HL-60 (cell line): ENCODE measurements around the gene CALM3.

Experiments
- DNase-seq, 2 experiments: peaks; one replicate each; pipeline ENCODE4 v3.0.0-alpha.2; 2010 to 2020; ENCODE audit warnings: low read depth in 1 of 2, low spot score in 1 of 2
- H3K27ac ChIP-seq: fragments of 250-450 bp; sonication (Bioruptor Pico); replicated peaks from 2 replicates; pipeline ENCODE4 v1.5.1; 2020; ENCODE audit warnings: mild to moderate bottlenecking, moderate library complexity
- H3K27me3 ChIP-seq: fragments of 250-450 bp; sonication (Bioruptor Pico); 2 replicates; pipeline ENCODE4 v1.5.1; 2021; ENCODE audit warnings: mild to moderate bottlenecking, moderate library complexity; ENCODE audit not compliant: insufficient read depth, poor library complexity, severe bottlenecking
- H3K4me3 ChIP-seq: replicated peaks from 2 replicates; pipeline ENCODE4 v1.5.1; 2011; ENCODE audit warnings: mild to moderate bottlenecking, control low read depth, low read length; ENCODE audit not compliant: insufficient read depth
- CTCF ChIP-seq: IDR thresholded peaks from one replicate; pipeline ENCODE4 v1.5.1; 2011; ENCODE audit warnings: low read length, control low read depth, inconsistent platforms; ENCODE audit not compliant: insufficient read depth
- GABPA ChIP-seq: IDR thresholded peaks from 2 replicates; pipeline ENCODE4 v1.6.1; 2012; ENCODE audit warnings: low read depth
- POLR2AphosphoS5 ChIP-seq: IDR thresholded peaks from 2 replicates; pipeline ENCODE4 v1.6.1; 2012; ENCODE audit warnings: low read depth
- SPI1 ChIP-seq: IDR thresholded peaks from 2 replicates; pipeline ENCODE4 v1.6.1; 2012; ENCODE audit warnings: low read depth, mild to moderate bottlenecking, borderline replicate concordance
- TF ChIP-seq, protein P1 (sequence below): IDR thresholded peaks from 2 replicates; pipeline ENCODE4 v1.6.1; 2012; ENCODE audit warnings: low read depth; ENCODE audit not compliant: insufficient replicate concordance

The CALM3 gene

DNA sequence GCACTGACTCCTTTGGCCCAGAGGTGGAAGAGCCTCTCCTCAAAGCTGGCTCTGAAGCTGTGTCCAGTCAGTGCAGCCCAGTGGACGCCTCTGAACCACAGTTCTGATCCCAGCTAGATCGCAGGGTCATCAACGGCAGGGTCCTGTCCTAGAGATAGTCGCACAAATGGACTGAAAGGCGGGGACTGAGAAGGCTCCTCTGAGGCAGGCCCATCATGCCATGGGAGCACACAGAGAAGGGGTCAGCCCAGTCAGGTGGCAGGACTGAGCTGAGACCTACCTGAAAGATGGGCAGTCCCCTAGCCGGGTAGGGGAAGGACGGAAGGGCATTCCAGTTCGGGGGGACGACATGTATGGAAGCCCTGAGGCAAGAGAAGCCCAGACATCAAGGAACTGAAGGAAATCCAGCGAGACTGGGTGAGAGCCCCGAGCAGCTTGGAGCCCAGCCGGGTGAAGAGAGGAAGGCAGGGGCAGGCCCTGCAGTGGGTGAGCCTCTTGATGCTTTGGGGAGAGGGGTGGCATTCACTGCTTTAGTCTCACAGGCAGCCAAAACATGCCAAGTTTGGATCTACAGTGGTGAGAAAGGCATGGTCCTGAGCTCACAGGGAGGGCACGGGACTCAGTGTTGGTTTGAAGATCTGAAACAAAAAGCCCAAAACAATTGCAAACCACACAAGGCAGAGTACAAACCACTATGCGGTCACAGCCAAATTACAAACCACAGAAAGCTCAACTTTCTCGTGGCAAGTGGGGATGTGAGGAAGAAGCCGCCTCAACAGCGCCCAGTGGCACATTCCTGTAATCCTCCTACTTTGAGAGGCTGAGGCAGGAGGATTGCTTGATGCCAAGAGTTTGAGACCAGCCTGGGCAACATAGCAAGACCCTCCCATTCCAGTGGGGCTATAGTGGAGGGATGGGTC is 10.0 kb downstream of the CALM3 start:
- peak in 1 of 2 experiments; percentile 68 for DNase-seq
- TF ChIP-seq, protein P1, sequence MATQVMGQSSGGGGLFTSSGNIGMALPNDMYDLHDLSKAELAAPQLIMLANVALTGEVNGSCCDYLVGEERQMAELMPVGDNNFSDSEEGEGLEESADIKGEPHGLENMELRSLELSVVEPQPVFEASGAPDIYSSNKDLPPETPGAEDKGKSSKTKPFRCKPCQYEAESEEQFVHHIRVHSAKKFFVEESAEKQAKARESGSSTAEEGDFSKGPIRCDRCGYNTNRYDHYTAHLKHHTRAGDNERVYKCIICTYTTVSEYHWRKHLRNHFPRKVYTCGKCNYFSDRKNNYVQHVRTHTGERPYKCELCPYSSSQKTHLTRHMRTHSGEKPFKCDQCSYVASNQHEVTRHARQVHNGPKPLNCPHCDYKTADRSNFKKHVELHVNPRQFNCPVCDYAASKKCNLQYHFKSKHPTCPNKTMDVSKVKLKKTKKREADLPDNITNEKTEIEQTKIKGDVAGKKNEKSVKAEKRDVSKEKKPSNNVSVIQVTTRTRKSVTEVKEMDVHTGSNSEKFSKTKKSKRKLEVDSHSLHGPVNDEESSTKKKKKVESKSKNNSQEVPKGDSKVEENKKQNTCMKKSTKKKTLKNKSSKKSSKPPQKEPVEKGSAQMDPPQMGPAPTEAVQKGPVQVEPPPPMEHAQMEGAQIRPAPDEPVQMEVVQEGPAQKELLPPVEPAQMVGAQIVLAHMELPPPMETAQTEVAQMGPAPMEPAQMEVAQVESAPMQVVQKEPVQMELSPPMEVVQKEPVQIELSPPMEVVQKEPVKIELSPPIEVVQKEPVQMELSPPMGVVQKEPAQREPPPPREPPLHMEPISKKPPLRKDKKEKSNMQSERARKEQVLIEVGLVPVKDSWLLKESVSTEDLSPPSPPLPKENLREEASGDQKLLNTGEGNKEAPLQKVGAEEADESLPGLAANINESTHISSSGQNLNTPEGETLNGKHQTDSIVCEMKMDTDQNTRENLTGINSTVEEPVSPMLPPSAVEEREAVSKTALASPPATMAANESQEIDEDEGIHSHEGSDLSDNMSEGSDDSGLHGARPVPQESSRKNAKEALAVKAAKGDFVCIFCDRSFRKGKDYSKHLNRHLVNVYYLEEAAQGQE: no peak
- TF ChIP-seq SPI1 (no peak), CTCF (no peak), POLR2AphosphoS5 (no peak), GABPA (no peak)
- H3K27ac ChIP-seq: no peak overlapping the region

DNA sequence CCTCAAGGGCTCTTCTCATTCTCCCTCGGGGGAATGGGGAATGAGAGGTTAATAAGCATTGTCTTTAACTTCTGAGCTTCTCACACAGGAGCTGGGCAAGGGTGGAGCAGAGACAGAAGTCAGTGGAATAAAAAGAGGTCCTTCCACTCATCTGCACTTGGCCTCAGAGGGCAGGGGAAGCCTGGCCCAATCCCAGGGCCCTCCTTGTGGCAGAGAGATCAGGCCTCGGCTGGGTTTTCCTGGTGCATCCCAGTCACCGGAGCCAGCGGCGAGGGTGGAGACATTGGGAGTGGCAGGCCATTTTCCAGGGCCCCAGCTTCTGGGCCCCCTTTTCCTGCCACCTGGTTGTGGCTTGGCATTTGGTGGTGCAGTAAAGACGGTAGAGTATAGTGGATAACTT is 10.6 kb downstream of the CALM3 start:
- Histone ChIP-seq H3K27ac (no peak overlapping the region), H3K4me3 (no peak overlapping the region), H3K27me3 (no peaks in the 10 kb centered on the region)
- no peak for DNase-seq
- no peak for TF ChIP-seq CTCF
- TF ChIP-seq POLR2AphosphoS5: no peak
- TF ChIP-seq, protein P1: no peak
- no peak for TF ChIP-seq SPI1
- no peak for TF ChIP-seq GABPA

More for the DNA sequence above, 10.0 kb downstream of the CALM3 start:
- no peaks in the 10 kb centered on the region for H3K27me3 ChIP-seq
- no peak overlapping the region for H3K4me3 ChIP-seq

- no peak for DNase-seq
- TF ChIP-seq SPI1 (no peak), POLR2AphosphoS5 (no peak), CTCF (no peak), GABPA (no peak)
- TF ChIP-seq, protein P1: no peak
- no peak overlapping the region for H3K27ac ChIP-seq
- H3K4me3 ChIP-seq: no peak overlapping the region
- H3K27me3 ChIP-seq: no peaks in the 10 kb centered on the region
These were observed 12.4 kb downstream of the CALM3 start for GRCh38 chr19:46613525-46613924.
